Activated gamma-delta T cell treated with Interleukin-2 at 50 U/mL for 16 hours (primary cell): ENCODE results near the gene RFLNA.
"Not testable (repeated sequence)": the region's sequence is repeated elsewhere in the genome, so short reads cannot be mapped to it uniquely, and the experiment has no call there.

Source experiments
- DNase-seq: peaks from one replicate; pipeline ENCODE4 v3.0.0-alpha.2; 2020

RFLNA gene

GRCh38 chr12:124283326-124283725, 11.6 kb upstream of the RFLNA start:
- no peak for DNase-seq

GRCh38 chr12:124284368-124284767, 10.5 kb upstream of the RFLNA start:
- no peak for DNase-seq

- DNase-seq = no peak
Observed at GRCh38 chr12:124286414-124286813, 8.5 kb upstream of the RFLNA start.

GRCh38 chr12:124286971-124287370, 7.9 kb upstream of the RFLNA start:
- DNase-seq = no peak

GRCh38 chr12:124289634-124290600, 5.0 kb upstream of the RFLNA start:
- DNase-seq = no peak

GRCh38 chr12:124292385-124292784, 2.5 kb upstream of the RFLNA start:
- DNase-seq = no peak

- no peak for DNase-seq
Observed at GRCh38 chr12:124293286-124294003, 1.4 kb upstream of the RFLNA start.

GRCh38 chr12:124295431-124296058, 652 bp downstream of the RFLNA start:
- no peak for DNase-seq

GRCh38 chr12:124296295-124296915, 1.5 kb downstream of the RFLNA start:
- no peak for DNase-seq

- no peak for DNase-seq
Observed at GRCh38 chr12:124296916-124297351, 2.0 kb downstream of the RFLNA start.

GRCh38 chr12:124297389-124297788, 2.5 kb downstream of the RFLNA start:
- no peak for DNase-seq

GRCh38 chr12:124297856-124298255, 3.0 kb downstream of the RFLNA start:
- no peak for DNase-seq

- DNase-seq = no peak
Observed at GRCh38 chr12:124298685-124299410, 4.0 kb downstream of the RFLNA start.

- no peak for DNase-seq
Observed at GRCh38 chr12:124299628-124300388, 4.9 kb downstream of the RFLNA start.

GRCh38 chr12:124300657-124301056, 5.8 kb downstream of the RFLNA start:
- DNase-seq = not testable (repeated sequence)

GRCh38 chr12:124301084-124301654, 6.3 kb downstream of the RFLNA start:
- DNase-seq = no peak

- DNase-seq = no peak
Observed at GRCh38 chr12:124302241-124302806, 7.4 kb downstream of the RFLNA start.

GRCh38 chr12:124302807-124303578, 8.1 kb downstream of the RFLNA start:
- DNase-seq = no peak

- DNase-seq = no peak
Observed at GRCh38 chr12:124303579-124304313, 8.9 kb downstream of the RFLNA start.
